Erythroblast (primary cell): ENCODE data around the gene ERCC1.

ENCODE experiments used
- GATA1 ChIP-seq: IDR thresholded peaks from 2 replicates; pipeline ENCODE4 v1.6.1; 2011; ENCODE audit warnings: low read depth, mild to moderate bottlenecking, control low read depth, low read length, moderate library complexity
- POLR2A ChIP-seq: IDR thresholded peaks from 2 replicates; pipeline ENCODE4 v1.6.1; 2011; ENCODE audit warnings: mild to moderate bottlenecking, low read length

GRCh38 chr19:45439569-45440258, 16.0 kb upstream of the ERCC1 start:
- TF ChIP-seq POLR2A (no peak), GATA1 (no peak)
